Prostate gland (tissue), 2 donors: ENCODE measurements around the gene CLASP1.

Source experiments
- POLR2A ChIP-seq: fragments of 450-650 bp; IDR thresholded peaks from one replicate; pipeline ENCODE4 v1.6.1; 2016; ENCODE audit warnings: antibody characterized with exemption, mild to moderate bottlenecking
- TF ChIP-seq, protein P1 (sequence below), 4 experiments: fragments of 200-600 bp in 2 of 4; fragments of 450-650 bp in 2 of 4; sonication (generic) in 2 of 4; IDR thresholded peaks; 1 replicate in 3 of 4; 2 replicates in 1 of 4; pipeline ENCODE4 v1.5.1; 2016 to 2019; ENCODE audit warnings: antibody characterized with exemption in 4 of 4, mild to moderate bottlenecking in 2 of 4, moderate library complexity in 2 of 4

DNA sequence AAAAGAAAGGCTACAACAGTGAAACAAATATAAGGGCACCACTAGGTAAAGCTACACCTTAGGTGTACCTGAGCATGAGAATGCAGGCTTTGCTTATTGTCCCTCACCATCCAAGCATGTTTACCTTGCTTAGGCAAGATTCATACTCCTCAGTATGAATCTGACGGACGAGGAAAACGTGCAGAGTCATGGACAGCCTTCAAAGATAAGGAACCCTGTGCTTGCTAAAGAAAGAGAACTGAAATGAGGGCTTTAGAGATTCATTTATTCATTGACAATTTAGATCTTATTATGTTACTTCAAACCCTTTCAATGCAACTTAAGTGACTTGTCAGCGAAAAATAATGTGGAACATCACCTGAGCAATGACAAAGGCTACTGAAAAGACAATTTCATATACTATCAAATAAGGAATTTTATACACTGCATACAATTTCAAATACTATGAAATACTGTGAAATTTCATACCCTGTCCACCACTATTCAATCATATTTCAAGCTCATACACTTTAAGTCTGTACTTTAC lies 21.7 kb downstream of the CLASP1 start:
- TF ChIP-seq, protein P1, sequence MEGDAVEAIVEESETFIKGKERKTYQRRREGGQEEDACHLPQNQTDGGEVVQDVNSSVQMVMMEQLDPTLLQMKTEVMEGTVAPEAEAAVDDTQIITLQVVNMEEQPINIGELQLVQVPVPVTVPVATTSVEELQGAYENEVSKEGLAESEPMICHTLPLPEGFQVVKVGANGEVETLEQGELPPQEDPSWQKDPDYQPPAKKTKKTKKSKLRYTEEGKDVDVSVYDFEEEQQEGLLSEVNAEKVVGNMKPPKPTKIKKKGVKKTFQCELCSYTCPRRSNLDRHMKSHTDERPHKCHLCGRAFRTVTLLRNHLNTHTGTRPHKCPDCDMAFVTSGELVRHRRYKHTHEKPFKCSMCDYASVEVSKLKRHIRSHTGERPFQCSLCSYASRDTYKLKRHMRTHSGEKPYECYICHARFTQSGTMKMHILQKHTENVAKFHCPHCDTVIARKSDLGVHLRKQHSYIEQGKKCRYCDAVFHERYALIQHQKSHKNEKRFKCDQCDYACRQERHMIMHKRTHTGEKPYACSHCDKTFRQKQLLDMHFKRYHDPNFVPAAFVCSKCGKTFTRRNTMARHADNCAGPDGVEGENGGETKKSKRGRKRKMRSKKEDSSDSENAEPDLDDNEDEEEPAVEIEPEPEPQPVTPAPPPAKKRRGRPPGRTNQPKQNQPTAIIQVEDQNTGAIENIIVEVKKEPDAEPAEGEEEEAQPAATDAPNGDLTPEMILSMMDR (IDR thresholded peaks at IDR 0.05), result no peak
- no peak for TF ChIP-seq POLR2A
